Small intestine (tissue), 7 donors: ENCODE measurements around the gene AACS. TPM values are rescaled to one million over a fixed set of nuclear protein-coding genes. Genes with fewer than 3 reads are reported as not detected.
"Not testable (repeated sequence)": the region's sequence is repeated elsewhere in the genome, so short reads cannot be mapped to it uniquely, and the experiment has no call there.

Source experiments
- DNase-seq, 2 donors: peaks; one replicate each; pipeline versions ENCODE4 v3.0.0 to v3.0.0-alpha.2; 2013
- FAIRE-seq: peaks from 2 replicates; lab custom pipeline; 2012; peaks lifted over from hg19 to GRCh38; lab: Jason Lieb, UNC
- H3K27ac ChIP-seq, 3 donors: one replicate each; pipeline ENCODE4 v1.5.1; 2013; ENCODE audit warnings: low read length in 2 of 3, mild to moderate bottlenecking in 2 of 3, control low read depth in 1 of 3, inconsistent platforms in 1 of 3, low read depth in 1 of 3, moderate library complexity in 1 of 3
- H3K27me3 ChIP-seq, 3 donors: one replicate each; pipeline ENCODE4 v1.6.1; 2013; ENCODE audit warnings: low read length in 3 of 3, inconsistent platforms in 1 of 3; ENCODE audit not compliant: control insufficient read depth in 3 of 3, insufficient read depth in 3 of 3
- H3K36me3 ChIP-seq, 3 donors: one replicate each; pipeline ENCODE4 v1.6.1; 2013; ENCODE audit warnings: low read length in 3 of 3, inconsistent platforms in 1 of 3, low read depth in 1 of 3, mild to moderate bottlenecking in 1 of 3, moderate library complexity in 1 of 3; ENCODE audit not compliant: control insufficient read depth in 3 of 3, insufficient read depth in 2 of 3
- H3K4me1 ChIP-seq, 3 donors: one replicate each; pipeline ENCODE4 v1.6.1; 2013; ENCODE audit warnings: low read length in 2 of 3, inconsistent platforms in 1 of 3, low read depth in 1 of 3, mild to moderate bottlenecking in 1 of 3, moderate library complexity in 1 of 3; ENCODE audit not compliant: control insufficient read depth in 3 of 3, insufficient read depth in 2 of 3
- H3K4me3 ChIP-seq, 3 donors: one replicate each; pipeline ENCODE4 v1.5.1; 2013; ENCODE audit warnings: low read length in 3 of 3, control low read depth in 1 of 3, inconsistent platforms in 1 of 3, low read depth in 1 of 3, mild to moderate bottlenecking in 1 of 3, moderate library complexity in 1 of 3
- H3K9me3 ChIP-seq, 2 donors: one replicate each; pipeline ENCODE4 v1.6.1; 2013; ENCODE audit warnings: low read depth in 1 of 2, low read length in 1 of 2; ENCODE audit not compliant: control insufficient read depth in 2 of 2, insufficient read depth in 1 of 2
- WGBS, 3 donors: extraction: QIAGEN DNeasy Blood & Tissue Kit; methylation state at CpG; one replicate each; pipeline ENCODE4 v1.1.7; 2013; 5-methylcytosine and 5-hydroxymethylcytosine counted together
- polyA plus RNA-seq, 4 donors: library from polyadenylated mRNA; stranded (reverse) in 3 of 4; unstranded in 1 of 4; fragments of 200-250 nt in 3 of 4; fragments of 120-200 nt in 1 of 4; gene quantifications; one replicate each; pipeline versions ENCODE4 v1.2.1 to v1.2.3, GENCODE V29; 2013
- donor health status: healthy with polysubstance abuse.
- donor health status: control.
- donor health status: control.
- donor health status: Bipolar disorder and iron deficiency.
- donor health status: healthy.

Gene AACS
- polyA plus RNA-seq, 4 donors: 15.8 to 35.9 (median 22.4) TPM

GRCh38 chr12:125049093-125049458 lies 16.2 kb upstream of the AACS start:
- H3K4me3 ChIP-seq: peak overlapping the region; percentile 2 to 67 (median 53)
- no peaks in the 10 kb centered on the region for H3K36me3 ChIP-seq
- 50 to 58% (median 53%) methylated on average over 15 of the region's 15 CpGs for WGBS, 3 donors
- H3K27ac ChIP-seq: peak overlapping the region in 2 of 3 donors; percentile 6 to 38
- no peaks in the 10 kb centered on the region for H3K27me3 ChIP-seq
- peaks cover 0 to 5% of the 10 kb centered on the region in 2 donors for H3K9me3 ChIP-seq
- DNase-seq: no peak
- H3K4me1 ChIP-seq: no peaks in the 10 kb centered on the region
- no peak for FAIRE-seq

- no peaks in the 10 kb centered on the region for H3K36me3 ChIP-seq
- peaks cover 0 to 5% of the 10 kb centered on the region in 2 donors for H3K9me3 ChIP-seq
- WGBS, 3 donors: 85 to 88% (median 85%) methylated on average over 10 of the region's 10 CpGs
- no peak for DNase-seq
- H3K4me1 ChIP-seq: no peaks in the 10 kb centered on the region
- H3K4me3 ChIP-seq: no peak overlapping the region
- H3K27me3 ChIP-seq: no peaks in the 10 kb centered on the region
- H3K27ac ChIP-seq: no peak overlapping the region
- no peak for FAIRE-seq
Measured at GRCh38 chr12:125050446-125050845, 14.8 kb upstream of the AACS start.

GRCh38 chr12:125050868-125051267 lies 14.4 kb upstream of the AACS start:
- Histone ChIP-seq H3K9me3 (peaks cover 0 to 5% of the 10 kb centered on the region in 2 donors), H3K4me1 (no peaks in the 10 kb centered on the region), H3K27ac (no peak overlapping the region), H3K4me3 (no peak overlapping the region), H3K27me3 (no peaks in the 10 kb centered on the region), H3K36me3 (no peaks in the 10 kb centered on the region)
- 60 to 74% (median 68%) methylated on average over 3 of the region's 3 CpGs for WGBS, 3 donors
- no peak for DNase-seq
- no peak for FAIRE-seq

- 80 to 87% (median 81%) methylated on average over 8 of the region's 8 CpGs for WGBS, 3 donors
- Histone ChIP-seq H3K4me1 (no peaks in the 10 kb centered on the region), H3K9me3 (peaks cover 0 to 5% of the 10 kb centered on the region in 2 donors), H3K4me3 (no peak overlapping the region), H3K36me3 (no peaks in the 10 kb centered on the region), H3K27me3 (peaks cover 0 to 6% (median 4%) of the 10 kb centered on the region in 3 donors), H3K27ac (no peak overlapping the region)
- no peak for FAIRE-seq
- no peak for DNase-seq
Measured at GRCh38 chr12:125053821-125054220, 11.4 kb upstream of the AACS start.

- Histone ChIP-seq H3K4me3 (no peak overlapping the region), H3K9me3 (peaks cover 0 to 5% of the 10 kb centered on the region in 2 donors), H3K4me1 (no peaks in the 10 kb centered on the region), H3K27ac (no peak overlapping the region), H3K36me3 (no peaks in the 10 kb centered on the region), H3K27me3 (peaks cover 0 to 6% (median 4%) of the 10 kb centered on the region in 3 donors)
- 89 to 94% (median 90%) methylated on average over 9 of the region's 9 CpGs for WGBS, 3 donors
- DNase-seq: no peak
- FAIRE-seq: no peak
Measured at GRCh38 chr12:125055591-125055990, 9.6 kb upstream of the AACS start.

- peaks cover 0 to 6% (median 4%) of the 10 kb centered on the region in 3 donors for H3K27me3 ChIP-seq
- H3K36me3 ChIP-seq: no peaks in the 10 kb centered on the region
- peaks cover 0 to 5% of the 10 kb centered on the region in 2 donors for H3K9me3 ChIP-seq
- no peak for FAIRE-seq
- no peaks in the 10 kb centered on the region for H3K4me1 ChIP-seq
- H3K4me3 ChIP-seq: no peak overlapping the region
- WGBS, 3 donors: 86 to 90% (median 89%) methylated on average over 14 of the region's 14 CpGs
- H3K27ac ChIP-seq: no peak overlapping the region
- no peak for DNase-seq
Measured at GRCh38 chr12:125056306-125056705, 8.9 kb upstream of the AACS start.

GRCh38 chr12:125057708-125058107 lies 7.5 kb upstream of the AACS start:
- no peaks in the 10 kb centered on the region for H3K36me3 ChIP-seq
- no peak overlapping the region for H3K4me3 ChIP-seq
- no peak for FAIRE-seq
- H3K4me1 ChIP-seq: no peaks in the 10 kb centered on the region
- peaks cover 0 to 6% (median 4%) of the 10 kb centered on the region in 3 donors for H3K27me3 ChIP-seq
- no peak for DNase-seq
- 85 to 88% (median 88%) methylated on average over 5 of the region's 5 CpGs for WGBS, 3 donors
- H3K27ac ChIP-seq: no peak overlapping the region
- peaks cover 0 to 5% of the 10 kb centered on the region in 2 donors for H3K9me3 ChIP-seq

GRCh38 chr12:125061229-125061628 lies 4.0 kb upstream of the AACS start:
- no peak for DNase-seq
- no peaks in the 10 kb centered on the region for H3K36me3 ChIP-seq
- H3K4me1 ChIP-seq: peaks cover 0 to 6% (median 0%) of the 10 kb centered on the region in 3 donors
- 95 to 97% (median 96%) methylated on average over 3 of the region's 3 CpGs for WGBS, 3 donors
- no peaks in the 10 kb centered on the region for H3K9me3 ChIP-seq
- H3K4me3 ChIP-seq: no peak overlapping the region
- FAIRE-seq: no peak
- no peak overlapping the region for H3K27ac ChIP-seq
- peaks cover 0 to 4% (median 4%) of the 10 kb centered on the region in 3 donors for H3K27me3 ChIP-seq

- FAIRE-seq, DNase-seq: not testable (repeated sequence)
- 80 to 85% (median 85%) methylated on average over 4 of the region's 4 CpGs for WGBS, 3 donors
Measured at GRCh38 chr12:125063522-125063921, 1.7 kb upstream of the AACS start.

More at GRCh38 chr12:125063522-125063921, 1.7 kb upstream of the AACS start:
- not testable (repeated sequence) for H3K4me3 ChIP-seq, H3K27me3 ChIP-seq, H3K36me3 ChIP-seq, H3K4me1 ChIP-seq, H3K9me3 ChIP-seq, H3K27ac ChIP-seq
